Brain microvascular endothelial cell (primary cell): ENCODE results near the gene DLGAP1.
A peak's percentile ranks its signal among the peaks of the same experiment; 100 is the strongest.

ENCODE experiments used
- DNase-seq: peaks from one replicate; pipeline ENCODE4 v3.0.0-alpha.2; 2020
- H3K27ac ChIP-seq: fragments of 250-450 bp; sonication (Bioruptor Pico); 2 replicates; pipeline ENCODE4 v1.5.1; 2020; ENCODE audit warnings: mild to moderate bottlenecking, moderate library complexity
- H3K27me3 ChIP-seq: fragments of 250-450 bp; sonication (Bioruptor Pico); replicated peaks from 2 replicates; pipeline ENCODE4 v1.5.1; 2020; ENCODE audit warnings: mild to moderate bottlenecking
- H3K36me3 ChIP-seq: fragments of 250-450 bp; sonication (Bioruptor Pico); replicated peaks from 2 replicates; pipeline ENCODE4 v1.5.1; 2020; ENCODE audit warnings: mild to moderate bottlenecking
- H3K4me3 ChIP-seq: 2 replicates; pipeline ENCODE4 v1.5.1; 2011; ENCODE audit warnings: low read depth, mild to moderate bottlenecking, control low read depth, low read length, moderate library complexity
- in situ Hi-C: cut with HindIII; loops from 2 replicates; pipeline ENCODE4 v1.10.0; 2017; ENCODE audit warnings: low sequenced_read_pairs, low pct_ligation_motif_present
- TF ChIP-seq, protein P1 (sequence below): IDR thresholded peaks from 2 replicates; pipeline ENCODE4 v1.5.1; 2011; ENCODE audit warnings: low read depth, mild to moderate bottlenecking, moderate library complexity, low read length, control low read depth, inconsistent platforms; ENCODE audit errors: missing control alignments

Gene DLGAP1

DNA sequence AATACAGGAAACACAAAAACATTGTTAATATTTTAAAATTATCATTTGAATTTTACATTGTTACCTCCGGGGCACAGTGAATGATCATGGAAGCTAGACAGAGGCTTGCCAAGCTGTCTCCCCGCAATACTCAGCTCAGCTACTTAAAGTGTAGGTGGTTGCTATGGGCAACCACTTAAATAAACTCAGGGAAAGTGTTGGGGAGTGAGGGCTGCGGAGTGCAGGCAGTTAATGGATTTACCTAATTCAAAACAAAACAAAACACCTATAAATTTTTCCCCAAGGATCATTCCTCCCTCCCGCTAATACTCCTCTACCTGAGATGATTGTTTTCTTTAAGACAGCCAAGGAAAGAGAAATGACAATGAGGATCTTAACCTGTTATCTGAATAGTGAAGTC, 655.6 kb downstream of the DLGAP1 start:
- Histone ChIP-seq H3K27me3 (no peaks in the 10 kb centered on the region), H3K4me3 (no peak overlapping the region), H3K36me3 (no peaks in the 10 kb centered on the region), H3K27ac (no peak overlapping the region)
- DNase-seq = no peak
- in situ Hi-C loops = no loop called here
- TF ChIP-seq, protein P1, sequence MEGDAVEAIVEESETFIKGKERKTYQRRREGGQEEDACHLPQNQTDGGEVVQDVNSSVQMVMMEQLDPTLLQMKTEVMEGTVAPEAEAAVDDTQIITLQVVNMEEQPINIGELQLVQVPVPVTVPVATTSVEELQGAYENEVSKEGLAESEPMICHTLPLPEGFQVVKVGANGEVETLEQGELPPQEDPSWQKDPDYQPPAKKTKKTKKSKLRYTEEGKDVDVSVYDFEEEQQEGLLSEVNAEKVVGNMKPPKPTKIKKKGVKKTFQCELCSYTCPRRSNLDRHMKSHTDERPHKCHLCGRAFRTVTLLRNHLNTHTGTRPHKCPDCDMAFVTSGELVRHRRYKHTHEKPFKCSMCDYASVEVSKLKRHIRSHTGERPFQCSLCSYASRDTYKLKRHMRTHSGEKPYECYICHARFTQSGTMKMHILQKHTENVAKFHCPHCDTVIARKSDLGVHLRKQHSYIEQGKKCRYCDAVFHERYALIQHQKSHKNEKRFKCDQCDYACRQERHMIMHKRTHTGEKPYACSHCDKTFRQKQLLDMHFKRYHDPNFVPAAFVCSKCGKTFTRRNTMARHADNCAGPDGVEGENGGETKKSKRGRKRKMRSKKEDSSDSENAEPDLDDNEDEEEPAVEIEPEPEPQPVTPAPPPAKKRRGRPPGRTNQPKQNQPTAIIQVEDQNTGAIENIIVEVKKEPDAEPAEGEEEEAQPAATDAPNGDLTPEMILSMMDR = no peak

DNA sequence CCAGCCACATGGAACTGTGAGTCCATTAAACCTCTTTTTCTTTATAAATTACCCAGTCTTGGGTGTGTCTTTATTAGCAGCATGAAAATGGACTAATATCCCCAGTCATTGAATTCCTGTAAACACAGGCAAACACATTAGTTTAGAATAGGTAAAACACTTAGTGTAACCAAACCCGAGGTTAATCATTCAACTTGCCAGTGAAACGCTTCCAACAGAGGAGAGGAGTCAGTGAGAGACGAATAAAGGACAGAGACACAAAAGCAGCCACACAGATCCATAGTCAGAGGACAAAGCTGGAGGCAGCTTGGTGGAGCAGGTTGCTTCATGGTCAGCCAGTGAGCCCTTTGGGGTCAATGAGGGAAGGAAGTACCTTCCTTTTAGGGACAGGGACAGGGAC, 657.1 kb downstream of the DLGAP1 start:
- DNase-seq = no peak

DNA sequence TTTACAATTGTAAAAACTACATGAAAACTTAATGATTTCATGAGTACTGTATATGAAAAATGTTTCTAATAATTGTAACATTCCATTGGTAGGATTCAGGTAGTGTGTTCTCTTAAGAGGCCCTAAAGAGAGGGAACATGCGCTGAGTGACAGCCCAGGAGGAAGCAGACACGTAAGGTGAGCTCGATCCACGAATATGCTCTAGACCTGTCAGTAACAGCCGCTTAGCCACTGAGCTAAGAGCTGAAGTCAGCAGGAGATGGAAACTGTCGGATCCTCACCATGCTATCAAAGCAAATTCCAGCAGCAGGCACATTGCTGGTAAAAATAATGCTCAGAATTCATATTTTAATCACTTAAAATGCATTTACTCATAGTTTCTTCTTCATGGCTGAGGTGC, 658.7 kb downstream of the DLGAP1 start:
- in situ Hi-C loops = no loop called here
- DNase-seq = no peak
- Histone ChIP-seq H3K4me3 (no peak overlapping the region), H3K27ac (no peak overlapping the region), H3K27me3 (no peaks in the 10 kb centered on the region), H3K36me3 (no peaks in the 10 kb centered on the region)
- TF ChIP-seq, protein P1 = no peak

More for the DNA sequence above, 657.1 kb downstream of the DLGAP1 start:
- Histone ChIP-seq H3K4me3 (no peak overlapping the region), H3K27ac (no peak overlapping the region), H3K36me3 (no peaks in the 10 kb centered on the region), H3K27me3 (no peaks in the 10 kb centered on the region)
- TF ChIP-seq, protein P1 = no peak
- in situ Hi-C loops = no loop called here

DNA sequence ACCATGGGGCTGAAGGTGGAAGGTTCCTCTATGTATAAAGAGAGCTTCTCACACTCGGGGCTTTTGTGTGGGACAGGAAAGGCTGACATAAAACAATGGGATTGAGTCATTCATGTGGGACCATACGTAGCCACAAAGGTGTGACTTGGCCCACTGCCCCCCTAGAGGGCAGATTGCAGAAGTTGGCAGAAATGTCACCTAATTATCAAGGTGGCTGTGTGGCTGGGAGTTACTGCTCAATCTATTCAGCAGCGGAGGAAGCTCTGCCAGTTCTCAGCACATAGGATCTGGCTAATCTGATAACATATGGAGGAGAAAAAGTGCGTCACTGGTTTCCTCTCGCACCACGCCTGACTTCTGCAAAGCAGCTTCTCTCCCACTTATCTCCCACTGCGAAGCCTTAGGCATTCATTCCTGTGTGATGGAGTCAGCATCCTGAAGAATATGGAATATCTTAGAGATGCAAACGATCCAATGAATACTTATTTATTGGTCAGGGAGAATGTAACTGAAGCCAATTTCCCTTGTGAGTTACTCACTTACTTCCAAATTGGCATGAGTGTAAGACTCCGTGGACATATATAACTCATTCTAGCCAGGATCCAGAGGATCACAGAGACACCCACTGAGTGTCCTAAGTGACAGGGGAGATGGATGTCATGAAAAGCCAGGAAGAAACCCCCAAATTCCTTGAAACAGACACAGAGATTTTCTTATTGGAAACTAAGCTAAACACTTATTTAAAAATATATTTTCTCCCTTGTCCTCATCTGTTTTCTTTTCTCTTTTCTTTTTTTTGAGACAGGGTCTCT, 660.4 kb downstream of the DLGAP1 start:
- Histone ChIP-seq H3K36me3 (no peaks in the 10 kb centered on the region), H3K4me3 (no peak overlapping the region), H3K27me3 (no peaks in the 10 kb centered on the region), H3K27ac (peak overlapping the region; percentile 67)
- in situ Hi-C loops = no loop called here
- DNase-seq = peak; percentile 79
- TF ChIP-seq, protein P1 = no peak

DNA sequence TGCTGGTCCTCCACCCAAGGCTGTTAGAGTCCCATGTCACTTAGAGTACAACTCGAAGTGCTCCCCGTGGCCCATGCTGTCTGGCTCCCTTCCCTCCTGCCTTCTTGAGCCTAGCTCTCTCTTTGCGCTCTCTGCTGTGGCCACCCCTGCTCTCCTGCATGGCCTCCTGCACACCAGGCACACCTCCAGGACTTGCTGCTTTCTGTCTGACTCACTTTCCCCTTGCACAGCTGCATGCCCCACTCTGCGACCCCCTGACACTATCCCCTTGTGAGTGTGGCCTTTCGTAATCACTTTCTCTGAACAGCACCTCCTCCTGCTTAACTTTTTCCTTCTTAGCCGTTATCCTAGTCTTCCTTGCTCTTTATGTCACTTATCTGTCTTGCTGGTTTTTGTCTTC, 661.6 kb downstream of the DLGAP1 start:
- Histone ChIP-seq H3K4me3 (no peak overlapping the region), H3K27ac (no peak overlapping the region), H3K27me3 (no peaks in the 10 kb centered on the region), H3K36me3 (no peaks in the 10 kb centered on the region)
- in situ Hi-C loops = no loop called here
- TF ChIP-seq, protein P1 = no peak
- DNase-seq = no peak

DNA sequence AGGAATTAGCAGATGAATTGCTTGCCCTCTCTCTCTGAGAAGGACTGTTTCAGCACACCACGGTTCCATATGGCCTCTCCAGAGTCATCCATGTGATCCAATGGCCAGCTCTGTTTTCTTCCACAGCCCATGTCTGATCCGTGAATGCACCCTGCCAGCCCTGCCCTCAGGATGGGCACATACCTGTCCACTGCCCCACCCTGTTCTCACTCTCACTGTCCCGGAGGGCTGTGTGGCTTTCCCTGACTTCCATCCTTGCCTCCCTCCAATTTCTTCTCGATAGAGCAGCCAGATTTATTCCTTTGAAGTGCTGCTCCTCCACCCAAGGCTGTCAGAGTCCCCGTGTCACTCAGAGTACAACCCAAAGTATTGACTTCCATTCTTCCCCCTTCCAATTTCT, 662.0 kb downstream of the DLGAP1 start:
- Histone ChIP-seq H3K4me3 (no peak overlapping the region), H3K36me3 (no peaks in the 10 kb centered on the region), H3K27me3 (no peaks in the 10 kb centered on the region), H3K27ac (no peak overlapping the region)
- no peak for DNase-seq
- TF ChIP-seq, protein P1 = no peak
- in situ Hi-C loops = no loop called here
